ENCODE measurements around the gene CCDC85B.
"Not testable (repeated sequence)": the region's sequence is repeated elsewhere in the genome, so short reads cannot be mapped to it uniquely, and the experiment has no call there.

CCDC85B gene

GRCh38 chr11:65890324-65891218 lies at the start of gene CCDC85B:
Gene CCDC85B, plus strand, starts transcription at chr11:65890673. Its CDS starts 111 bp downstream, at chr11:65890784.
- DNase-seq (ENCODE audit: low read depth) = peak; percentile 87

GRCh38 chr11:65842144-65842543 lies 48.3 kb upstream of the CCDC85B start:
- DNase-seq (ENCODE audit: low read depth) = no peak

GRCh38 chr11:65843811-65844210 lies 46.7 kb upstream of the CCDC85B start:
- DNase-seq (ENCODE audit: low read depth) = no peak

DNA sequence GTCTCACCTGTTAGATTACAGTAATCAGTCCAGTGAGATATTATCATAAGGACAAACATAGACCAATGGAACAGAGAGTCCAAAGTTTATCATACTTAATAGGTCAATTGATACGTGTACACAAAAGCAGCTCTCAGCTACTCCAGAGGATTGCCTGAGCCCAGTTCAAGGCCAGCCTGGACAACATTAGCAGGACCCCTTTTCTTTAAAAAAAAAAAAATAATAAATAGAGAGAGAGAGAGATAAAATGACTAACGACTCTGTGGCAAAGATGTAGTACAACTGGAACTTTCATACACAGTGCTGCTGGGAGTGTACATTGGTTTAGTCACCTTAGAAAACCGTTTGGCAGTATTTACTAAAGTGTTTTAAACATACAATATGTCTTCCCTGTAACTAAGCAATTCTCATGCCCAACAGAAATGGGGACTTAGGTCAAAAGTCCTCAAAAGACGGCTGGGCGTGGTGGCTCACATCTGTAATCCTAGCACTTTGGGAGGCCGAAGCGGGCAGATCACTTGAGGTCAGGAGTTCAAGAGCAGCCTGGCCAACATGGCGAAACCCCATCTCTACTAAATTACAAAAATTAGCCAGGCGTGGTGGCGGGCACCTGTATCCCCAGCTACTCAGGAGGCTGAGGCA lies 46.1 kb upstream of the CCDC85B start:
- no peak for DNase-seq (ENCODE audit: low read depth)

DNA sequence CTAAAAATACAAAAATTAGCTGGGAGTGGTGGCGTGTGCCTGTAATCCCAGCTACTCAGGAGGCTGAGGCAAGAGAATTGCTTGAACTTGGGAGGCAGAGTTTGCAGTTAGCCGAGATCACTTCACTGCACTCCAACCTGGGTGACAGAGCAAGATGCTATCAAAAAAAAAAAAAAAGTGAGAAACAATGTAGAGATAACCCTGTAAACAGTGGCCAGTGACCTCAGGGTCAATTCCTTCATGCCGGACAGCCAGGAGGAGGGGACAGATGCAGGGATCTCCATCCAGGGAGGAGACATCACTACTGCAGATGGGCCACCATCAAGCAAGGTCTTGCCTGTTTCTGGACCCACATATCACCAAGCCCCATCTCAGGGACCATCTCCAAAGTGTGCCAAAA lies 42.7 kb upstream of the CCDC85B start:
- DNase-seq (ENCODE audit: low read depth) = no peak

DNA sequence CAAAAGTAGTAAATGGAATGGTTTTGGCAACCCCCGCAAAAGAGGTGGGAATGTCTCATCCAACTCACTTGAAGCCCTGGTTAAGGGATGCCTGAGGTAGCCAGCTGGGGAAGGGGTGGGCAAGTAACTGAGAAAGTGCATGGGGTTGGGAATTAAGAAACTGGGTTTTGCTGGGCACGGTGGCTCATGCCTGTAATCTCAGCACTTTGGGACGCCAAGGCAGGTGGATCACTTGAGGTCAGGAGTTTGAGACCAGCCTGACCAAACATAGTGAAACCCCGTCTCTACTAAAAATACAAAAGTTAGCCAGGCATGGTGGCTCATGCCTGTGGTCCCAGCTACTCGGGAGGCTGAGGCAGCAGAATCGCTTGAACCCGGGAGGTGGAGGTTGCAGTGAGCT lies 41.8 kb upstream of the CCDC85B start:
- DNase-seq (ENCODE audit: low read depth) = not testable (repeated sequence)

GRCh38 chr11:65849366-65849765 lies 41.1 kb upstream of the CCDC85B start:
- no peak for DNase-seq (ENCODE audit: low read depth)

GRCh38 chr11:65849771-65850216 lies 40.7 kb upstream of the CCDC85B start:
- no peak for DNase-seq (ENCODE audit: low read depth)

- DNase-seq (ENCODE audit: low read depth) = no peak
Measured at GRCh38 chr11:65850217-65851082, 40.0 kb upstream of the CCDC85B start.

- DNase-seq (ENCODE audit: low read depth) = no peak
Measured at GRCh38 chr11:65851083-65851579, 39.3 kb upstream of the CCDC85B start.

- no peak for DNase-seq (ENCODE audit: low read depth)
Measured at GRCh38 chr11:65851811-65852507, 38.5 kb upstream of the CCDC85B start.

GRCh38 chr11:65852508-65853245 lies 37.8 kb upstream of the CCDC85B start:
- DNase-seq (ENCODE audit: low read depth) = no peak

GRCh38 chr11:65853246-65853979 lies 37.1 kb upstream of the CCDC85B start:
- DNase-seq (ENCODE audit: low read depth) = no peak

DNA sequence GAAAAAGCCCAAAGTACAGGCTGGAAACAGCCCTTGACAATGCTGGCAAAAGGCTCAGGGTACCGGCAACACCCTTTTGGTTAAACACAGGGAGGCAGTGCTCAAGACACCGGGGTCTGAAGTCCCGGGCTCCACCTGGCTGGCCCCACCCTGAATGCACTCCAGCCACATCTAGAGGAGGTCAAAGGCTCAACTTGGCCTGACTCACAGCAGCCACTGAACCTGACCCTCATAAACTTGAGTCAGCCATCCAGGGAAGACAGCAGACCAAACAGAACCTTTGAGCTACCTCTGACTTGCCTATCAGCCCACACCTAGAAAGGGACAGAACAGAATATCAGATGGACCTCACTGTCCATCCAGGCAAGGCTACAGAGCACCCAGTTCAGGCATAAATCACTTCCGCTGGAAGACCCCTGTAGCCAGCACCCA lies 36.3 kb upstream of the CCDC85B start:
- no peak for DNase-seq (ENCODE audit: low read depth)

GRCh38 chr11:65854852-65855837 lies 35.3 kb upstream of the CCDC85B start:
- DNase-seq (ENCODE audit: low read depth) = no peak

GRCh38 chr11:65855927-65856363 lies 34.5 kb upstream of the CCDC85B start:
- no peak for DNase-seq (ENCODE audit: low read depth)

DNA sequence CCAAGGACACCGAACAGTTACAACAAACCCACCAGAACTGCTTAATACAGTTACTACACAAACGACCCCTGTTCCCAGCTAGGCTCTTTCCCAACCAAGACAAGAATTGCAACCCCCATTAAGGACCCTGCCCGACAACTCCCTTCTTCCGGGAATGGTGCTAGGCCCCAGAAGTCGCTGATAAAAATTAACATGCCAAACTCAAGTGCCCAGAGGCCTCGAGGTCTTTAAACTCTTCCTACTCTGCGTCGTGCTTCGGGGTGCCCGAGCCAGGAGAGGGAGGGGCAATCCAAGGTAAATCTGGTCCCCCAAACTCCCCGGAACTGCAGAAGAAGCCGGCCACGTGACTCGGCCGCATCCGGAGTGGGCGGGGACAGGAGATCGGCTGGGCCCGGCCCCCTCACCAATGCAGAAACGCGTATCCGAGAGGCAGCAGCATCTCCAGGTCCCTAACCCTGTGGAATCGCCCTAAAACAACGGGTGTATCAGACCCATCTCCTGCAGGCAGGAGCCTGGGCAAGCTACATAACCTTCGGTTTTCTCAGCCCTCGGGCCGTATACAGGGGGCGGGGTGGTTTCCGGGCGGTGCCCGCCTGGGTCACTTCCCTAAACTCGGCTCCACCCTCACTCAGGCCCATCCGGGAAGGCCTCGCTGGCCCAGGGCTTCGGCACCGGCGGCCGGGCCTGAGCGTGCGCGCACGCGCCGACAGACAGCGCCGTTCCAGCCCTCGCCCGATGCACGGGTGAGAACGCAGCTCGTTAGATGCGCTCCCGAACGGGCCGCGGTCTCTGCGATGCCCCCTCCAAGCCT lies 33.6 kb upstream of the CCDC85B start:
- no peak for DNase-seq (ENCODE audit: low read depth)

DNA sequence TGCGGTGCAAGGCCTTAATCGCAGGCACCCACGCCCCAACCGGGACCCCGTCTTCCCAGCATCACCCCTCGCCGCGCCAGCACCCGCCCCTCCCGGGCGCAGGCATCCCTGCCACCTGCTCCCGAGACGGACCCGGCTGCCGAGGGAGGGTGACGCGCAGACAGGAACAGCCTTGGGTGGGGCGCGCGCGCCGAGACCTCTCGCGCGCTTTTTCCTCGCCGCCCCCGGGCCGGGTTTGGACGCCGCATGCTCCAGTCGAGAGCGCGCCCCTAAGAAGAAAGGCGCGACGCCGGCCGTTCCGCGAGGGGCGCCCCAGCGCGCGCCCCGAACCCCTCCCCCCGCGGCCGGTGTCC lies 33.0 kb upstream of the CCDC85B start:
- no peak for DNase-seq (ENCODE audit: low read depth)
